Kidney (tissue), 14 donors: ENCODE measurements around the gene ZNF664. TPM values are rescaled to one million over a fixed set of nuclear protein-coding genes. Genes with fewer than 3 reads are reported as not detected.

Experiments
- DNase-seq, 5 donors: peaks; one replicate each; pipeline ENCODE4 v3.0.0-alpha.2; 2013 to 2020
- FAIRE-seq: peaks from 2 replicates; lab custom pipeline; 2012; peaks lifted over from hg19 to GRCh38; lab: Jason Lieb, UNC
- H3K27ac ChIP-seq, 2 donors: one replicate each; pipeline ENCODE4 v1.7.0; 2013; ENCODE audit warnings: low read depth in 2 of 2, low read length in 2 of 2, inconsistent platforms in 1 of 2
- H3K27me3 ChIP-seq: one replicate; pipeline ENCODE4 v1.7.1; 2013; ENCODE audit warnings: low read length, inconsistent platforms; ENCODE audit not compliant: control insufficient read depth, insufficient read depth
- H3K36me3 ChIP-seq, 3 donors: one replicate each; pipeline versions ENCODE4 v1.7.0 to v1.7.1; 2013; ENCODE audit warnings: low read length in 3 of 3, control low read depth in 1 of 3, inconsistent platforms in 1 of 3; ENCODE audit not compliant: insufficient read depth in 3 of 3, control insufficient read depth in 2 of 3
- H3K4me1 ChIP-seq, 3 donors: one replicate each; pipeline versions ENCODE4 v1.7.0 to v1.7.1; 2013; ENCODE audit warnings: low read length in 3 of 3, inconsistent platforms in 1 of 3, low read depth in 1 of 3; ENCODE audit not compliant: control insufficient read depth in 2 of 3, insufficient read depth in 2 of 3
- H3K4me3 ChIP-seq, 3 donors: one replicate each; pipeline versions ENCODE4 v1.7.0 to v1.8.1; 2013; ENCODE audit warnings: low read length in 3 of 3, control low read depth in 1 of 3, inconsistent platforms in 1 of 3
- H3K9ac ChIP-seq, 3 donors: one replicate each; pipeline versions ENCODE4 v1.7.0 to v1.7.1; 2013; ENCODE audit warnings: low read length in 3 of 3, control low read depth in 1 of 3, inconsistent platforms in 1 of 3
- H3K9me3 ChIP-seq, 3 donors: one replicate each; pipeline versions ENCODE4 v1.7.0 to v1.7.1; 2013; ENCODE audit warnings: low read length in 3 of 3, control low read depth in 1 of 3, inconsistent platforms in 1 of 3; ENCODE audit not compliant: control insufficient read depth in 2 of 3, insufficient read depth in 1 of 3
- CTCF ChIP-seq: IDR thresholded peaks from 3 replicates; pipeline ENCODE4 v1.5.1; 2012; ENCODE audit warnings: mild to moderate bottlenecking, moderate library complexity, borderline replicate concordance; ENCODE audit not compliant: insufficient read depth; ENCODE audit errors: extremely low read depth
- intact Hi-C: fragments of 100-400 bp; cut with DNase I; formaldehyde crosslinking; loops from one replicate; pipeline ENCODE4 v1.11.1; 2022
- polyA plus RNA-seq: library from polyadenylated mRNA; stranded (reverse); fragments of 350-450 nt; fragmentation: Illumina TruSeq; extraction: RNeasy Lipid Tissue Mini Kit (QIAGEN cat#74804); gene quantifications from one replicate; pipeline ENCODE4 v1.2.3, GENCODE V29; 2014; ENCODE audit warnings: low read depth, low replicate concordance; ENCODE audit not compliant: insufficient read depth
- total RNA-seq: library from RNA; stranded (reverse); fragmentation: NEBNext Ultra II Directional; extraction: Animal tissue kit (Norgen Biotek cat#: 25700); gene quantifications from one replicate; pipeline ENCODE4 v1.2.1, GENCODE V29; 2021
- donor health status: control.
- donor health status: control.
- donor health status: control.
- donor health status: control.
- donor health status: control.
- donor health status: DM: yes; HTN: yes; CAD: no.
- donor health status: Normal renal cell carcinoma (clear cell type).

ZNF664 gene
- total and polyA plus RNA-seq, 2 donors from 2014 or later, result 44.9 to 104 TPM

GRCh38 chr12:124017064-124017463 lies 44.0 kb downstream of the ZNF664 start:
- no peak overlapping the region for H3K27ac ChIP-seq
- H3K4me3 ChIP-seq, result no peak overlapping the region
- TF ChIP-seq CTCF, result no peak
- intact Hi-C loops, result no loop called here
- no peaks in the 10 kb centered on the region for H3K9me3 ChIP-seq
- no peaks in the 10 kb centered on the region for H3K27me3 ChIP-seq
- peaks cover 0 to 5% (median 2%) of the 10 kb centered on the region in 3 donors for H3K4me1 ChIP-seq
- DNase-seq (no peak), FAIRE-seq (no peak)
- H3K36me3 ChIP-seq, result peaks cover 7 to 10% (median 10%) of the 10 kb centered on the region in 3 donors
- H3K9ac ChIP-seq, result no peak overlapping the region

- Histone ChIP-seq H3K27me3 (no peaks in the 10 kb centered on the region), H3K9ac (no peak overlapping the region), H3K4me3 (no peak overlapping the region), H3K4me1 (peaks cover 0 to 5% (median 2%) of the 10 kb centered on the region in 3 donors), H3K27ac (no peak overlapping the region), H3K9me3 (no peaks in the 10 kb centered on the region), H3K36me3 (no peaks in the 10 kb centered on the region)
- DNase-seq, result no peak
- no peak for FAIRE-seq
- intact Hi-C loops, result no loop called here
- no peak for TF ChIP-seq CTCF
These were observed 45.5 kb downstream of the ZNF664 start for GRCh38 chr12:124018539-124018938.

GRCh38 chr12:124019115-124019514 lies 46.1 kb downstream of the ZNF664 start:
- intact Hi-C loops, result no loop called here
- Histone ChIP-seq H3K27ac (peak overlapping the region in 1 of 2 donors; percentile 15), H3K27me3 (no peaks in the 10 kb centered on the region), H3K9ac (no peak overlapping the region), H3K36me3 (no peaks in the 10 kb centered on the region), H3K9me3 (no peaks in the 10 kb centered on the region), H3K4me3 (no peak overlapping the region), H3K4me1 (peaks cover 0 to 5% (median 2%) of the 10 kb centered on the region in 3 donors)
- DNase-seq, result no peak
- no peak for FAIRE-seq
- no peak for TF ChIP-seq CTCF

GRCh38 chr12:124020514-124020949 lies 47.5 kb downstream of the ZNF664 start:
- peak in 2 of 5 donors; percentile 2 to 27 for DNase-seq
- no peak for FAIRE-seq
- no peak overlapping the region for H3K27ac ChIP-seq

More at GRCh38 chr12:124020514-124020949, 47.5 kb downstream of the ZNF664 start:
- intact Hi-C loops, result no loop called here
- no peak overlapping the region for H3K4me3 ChIP-seq
- H3K4me1 ChIP-seq, result peaks cover 0 to 2% (median 0%) of the 10 kb centered on the region in 3 donors
- no peaks in the 10 kb centered on the region for H3K27me3 ChIP-seq
- no peak for TF ChIP-seq CTCF
- H3K36me3 ChIP-seq, result no peaks in the 10 kb centered on the region
- no peak overlapping the region for H3K9ac ChIP-seq
- no peaks in the 10 kb centered on the region for H3K9me3 ChIP-seq
